WI38 (cell line): Measurements from ENCODE around the gene KAT7.

Source experiments
- H3K4me3 ChIP-seq: 2 replicates; pipeline ENCODE4 v1.5.1; 2011; ENCODE audit warnings: low read depth, mild to moderate bottlenecking, control low read depth, low read length
- CTCF ChIP-seq: IDR thresholded peaks from 2 replicates; pipeline ENCODE4 v1.5.1; 2012; ENCODE audit warnings: low read depth, mild to moderate bottlenecking, control low read depth, low read length

Gene KAT7

GRCh38 chr17:49851387-49852291 lies 63.2 kb downstream of the KAT7 start:
- peak; percentile 72 for TF ChIP-seq CTCF
- H3K4me3 ChIP-seq, result peak overlapping the region; percentile 62

- H3K4me3 ChIP-seq, result no peak overlapping the region
- no peak for TF ChIP-seq CTCF
Measured at GRCh38 chr17:49853470-49854015, 65.1 kb downstream of the KAT7 start.

GRCh38 chr17:49854126-49854525 lies 65.6 kb downstream of the KAT7 start:
- H3K4me3 ChIP-seq, result no peak overlapping the region
- no peak for TF ChIP-seq CTCF

- no peak for TF ChIP-seq CTCF
Measured at GRCh38 chr17:49858796-49859195, 70.3 kb downstream of the KAT7 start.

GRCh38 chr17:49859991-49860953 lies 71.8 kb downstream of the KAT7 start:
- TF ChIP-seq CTCF, result 0 out of 2 replicates have a peak, but pooled peaks have one; percentile 3
- no peak overlapping the region for H3K4me3 ChIP-seq

More at GRCh38 chr17:49858796-49859195, 70.3 kb downstream of the KAT7 start:
- no peak overlapping the region for H3K4me3 ChIP-seq

- TF ChIP-seq CTCF, result peak; percentile 92
- H3K4me3 ChIP-seq, result no peak overlapping the region
Measured at GRCh38 chr17:49861150-49861884, 72.8 kb downstream of the KAT7 start.
